ENCODE data around the gene SLC24A4. TPM values are rescaled to one million over a fixed set of nuclear protein-coding genes. Genes with fewer than 3 reads are reported as not detected.

SLC24A4 gene
- total RNA-seq, 2 experiments from 2014 or later, result not detected

GRCh38 chr14:92464716-92465115, 141.8 kb downstream of the SLC24A4 start:
- Mint-ChIP-seq H3K27me3 (peaks cover 3% of the 10 kb centered on the region), H3K4me1 (peaks cover 11% of the 10 kb centered on the region), H3K36me3 (ENCODE audit: low read depth) (no peaks in the 10 kb centered on the region), H3K27ac (no peak overlapping the region), H3K4me3 (no peak overlapping the region), H3K9me3 (peaks cover 8% of the 10 kb centered on the region)
- POLR2A ChIA-PET, result no interaction called here
- no peak for DNase-seq
- CTCF ChIA-PET, result no interaction called here

GRCh38 chr14:92465353-92466055, 142.5 kb downstream of the SLC24A4 start:
- POLR2A ChIA-PET, result no interaction called here
- CTCF ChIA-PET, result interaction anchor here (0.7 kb wide), 1 partner anchor 108 kb away, joined by 3 read pairs; no protein-coding TSS in a partner anchor
- Mint-ChIP-seq H3K4me3 (no peak overlapping the region), H3K4me1 (peaks cover 9% of the 10 kb centered on the region), H3K27ac (no peak overlapping the region), H3K27me3 (peaks cover 3% of the 10 kb centered on the region), H3K9me3 (peaks cover 10% of the 10 kb centered on the region), H3K36me3 (ENCODE audit: low read depth) (no peaks in the 10 kb centered on the region)
- no peak for DNase-seq

- Mint-ChIP-seq H3K27me3 (peaks cover 3% of the 10 kb centered on the region), H3K9me3 (peaks cover 10% of the 10 kb centered on the region), H3K36me3 (ENCODE audit: low read depth) (no peaks in the 10 kb centered on the region), H3K27ac (no peak overlapping the region), H3K4me3 (no peak overlapping the region), H3K4me1 (peaks cover 8% of the 10 kb centered on the region)
- ChIA-PET POLR2A (no interaction called here), CTCF (interaction anchor here (0.7 kb wide), 1 partner anchor 109 kb away, joined by 3 read pairs; no protein-coding TSS in a partner anchor)
- no peak for DNase-seq
These were observed 143.1 kb downstream of the SLC24A4 start for GRCh38 chr14:92466059-92466458.

- no peak for DNase-seq
- Mint-ChIP-seq H3K36me3 (ENCODE audit: low read depth) (no peaks in the 10 kb centered on the region), H3K4me3 (no peak overlapping the region), H3K27ac (no peak overlapping the region), H3K9me3 (peaks cover 10% of the 10 kb centered on the region), H3K4me1 (peaks cover 2% of the 10 kb centered on the region), H3K27me3 (no peaks in the 10 kb centered on the region)
- CTCF ChIA-PET, result no interaction called here
- POLR2A ChIA-PET, result no interaction called here
These were observed 146.6 kb downstream of the SLC24A4 start for GRCh38 chr14:92469515-92469914.

GRCh38 chr14:92470215-92470614, 147.2 kb downstream of the SLC24A4 start:
- POLR2A ChIA-PET, result no interaction called here
- Mint-ChIP-seq H3K9me3 (peaks cover 10% of the 10 kb centered on the region), H3K4me3 (no peak overlapping the region), H3K27me3 (no peaks in the 10 kb centered on the region), H3K27ac (no peak overlapping the region), H3K36me3 (ENCODE audit: low read depth) (no peaks in the 10 kb centered on the region), H3K4me1 (peaks cover 2% of the 10 kb centered on the region)
- no peak for DNase-seq
- CTCF ChIA-PET, result no interaction called here

GRCh38 chr14:92470811-92471210, 147.8 kb downstream of the SLC24A4 start:
- no peak for DNase-seq
- Mint-ChIP-seq H3K27ac (no peak overlapping the region), H3K9me3 (peaks cover 10% of the 10 kb centered on the region), H3K36me3 (ENCODE audit: low read depth) (no peaks in the 10 kb centered on the region), H3K27me3 (no peaks in the 10 kb centered on the region), H3K4me1 (peaks cover 2% of the 10 kb centered on the region), H3K4me3 (no peak overlapping the region)
- POLR2A ChIA-PET, result no interaction called here
- CTCF ChIA-PET, result no interaction called here

- H3K4me1 Mint-ChIP-seq, result peaks cover 2% of the 10 kb centered on the region
- no peak overlapping the region for H3K27ac Mint-ChIP-seq
- no peak overlapping the region for H3K4me3 Mint-ChIP-seq
- DNase-seq, result no peak
- H3K27me3 Mint-ChIP-seq, result no peaks in the 10 kb centered on the region
- peaks cover 10% of the 10 kb centered on the region for H3K9me3 Mint-ChIP-seq
- H3K36me3 Mint-ChIP-seq (ENCODE audit: low read depth), result no peaks in the 10 kb centered on the region
- ChIA-PET CTCF (no interaction called here), POLR2A (no interaction called here)
These were observed 149.0 kb downstream of the SLC24A4 start for GRCh38 chr14:92471919-92472318.

- POLR2A ChIA-PET, result no interaction called here
- no peaks in the 10 kb centered on the region for H3K27me3 Mint-ChIP-seq
- no peak for DNase-seq
- CTCF ChIA-PET, result interaction anchor here (1.5 kb wide), 1 partner anchor 11 kb away, joined by 4 read pairs; no protein-coding TSS in a partner anchor
- no peak overlapping the region for H3K4me3 Mint-ChIP-seq
- peaks cover 3% of the 10 kb centered on the region for H3K9me3 Mint-ChIP-seq
- H3K36me3 Mint-ChIP-seq (ENCODE audit: low read depth), result no peaks in the 10 kb centered on the region
- no peak overlapping the region for H3K27ac Mint-ChIP-seq
- H3K4me1 Mint-ChIP-seq, result peaks cover 2% of the 10 kb centered on the region
These were observed 149.9 kb downstream of the SLC24A4 start for GRCh38 chr14:92472860-92473259.

- no peak overlapping the region for H3K27ac Mint-ChIP-seq
- no peak for DNase-seq
- H3K36me3 Mint-ChIP-seq (ENCODE audit: low read depth), result no peaks in the 10 kb centered on the region
- POLR2A ChIA-PET, result no interaction called here
- peaks cover 2% of the 10 kb centered on the region for H3K4me1 Mint-ChIP-seq
- CTCF ChIA-PET, result interaction anchor here (1.5 kb wide), 1 partner anchor 10 kb away, joined by 4 read pairs; no protein-coding TSS in a partner anchor
- no peaks in the 10 kb centered on the region for H3K27me3 Mint-ChIP-seq
- H3K9me3 Mint-ChIP-seq, result peaks cover 3% of the 10 kb centered on the region
- no peak overlapping the region for H3K4me3 Mint-ChIP-seq
These were observed 150.4 kb downstream of the SLC24A4 start for GRCh38 chr14:92473261-92473968.

GRCh38 chr14:92473969-92474535, 151.1 kb downstream of the SLC24A4 start:
- DNase-seq, result no peak
- Mint-ChIP-seq H3K4me1 (peaks cover 2% of the 10 kb centered on the region), H3K27ac (no peak overlapping the region), H3K9me3 (peaks cover 4% of the 10 kb centered on the region), H3K4me3 (no peak overlapping the region), H3K27me3 (peaks cover 3% of the 10 kb centered on the region), H3K36me3 (ENCODE audit: low read depth) (no peaks in the 10 kb centered on the region)
- POLR2A ChIA-PET, result no interaction called here
- CTCF ChIA-PET, result interaction anchor here (0.7 to 1.5 kb wide), 2 partner anchors 10 to 89 kb away, joined by 3 to 4 read pairs; no protein-coding TSS in a partner anchor

- Mint-ChIP-seq H3K36me3 (ENCODE audit: low read depth) (no peaks in the 10 kb centered on the region), H3K27ac (no peak overlapping the region), H3K4me1 (peaks cover 2% of the 10 kb centered on the region), H3K27me3 (peaks cover 11% of the 10 kb centered on the region), H3K4me3 (no peak overlapping the region), H3K9me3 (peaks cover 3% of the 10 kb centered on the region)
- ChIA-PET CTCF (no interaction called here), POLR2A (no interaction called here)
- no peak for DNase-seq
These were observed 152.1 kb downstream of the SLC24A4 start for GRCh38 chr14:92475037-92475436.

- Mint-ChIP-seq H3K27ac (no peak overlapping the region), H3K27me3 (peaks cover 12% of the 10 kb centered on the region), H3K9me3 (peaks cover 3% of the 10 kb centered on the region), H3K4me3 (no peak overlapping the region), H3K36me3 (ENCODE audit: low read depth) (no peaks in the 10 kb centered on the region), H3K4me1 (peaks cover 2% of the 10 kb centered on the region)
- ChIA-PET CTCF (no interaction called here), POLR2A (no interaction called here)
- no peak for DNase-seq
These were observed 152.7 kb downstream of the SLC24A4 start for GRCh38 chr14:92475451-92476187.

GRCh38 chr14:92480856-92481255, 157.9 kb downstream of the SLC24A4 start:
- no peak for DNase-seq
- CTCF ChIA-PET, result interaction anchor here (0.6 kb wide), 1 partner anchor 286 kb away, joined by 3 read pairs; no protein-coding TSS in a partner anchor
- H3K27me3 Mint-ChIP-seq, result peaks cover 26% of the 10 kb centered on the region
- POLR2A ChIA-PET, result no interaction called here
- H3K4me3 Mint-ChIP-seq, result no peak overlapping the region
- H3K27ac Mint-ChIP-seq, result no peak overlapping the region
- H3K36me3 Mint-ChIP-seq (ENCODE audit: low read depth), result no peaks in the 10 kb centered on the region
- H3K9me3 Mint-ChIP-seq, result peaks cover 3% of the 10 kb centered on the region
- no peaks in the 10 kb centered on the region for H3K4me1 Mint-ChIP-seq

Data from activated CD4-positive, alpha-beta T cell treated with anti-CD3 and anti-CD28 coated beads, Interleukin-2, amount 10 ng/mL, durations not matched to agents 7 days and 5 days (primary cell).